Stimulated activated CD4-positive, alpha-beta T cell treated with anti-CD3 and anti-CD28 coated beads, Interleukin-1b, Interleukin-23, amount 100 ng/mL, for 1 hour (primary cell): ENCODE data around the gene RRAD.
A peak's percentile ranks its signal among the peaks of the same experiment; 100 is the strongest.
"Not testable (repeated sequence)": the region's sequence is repeated elsewhere in the genome, so short reads cannot be mapped to it uniquely, and the experiment has no call there.

Source experiments
- DNase-seq, 2 donors: peaks; one replicate each; pipeline ENCODE4 v3.0.0-alpha.2; 2020; ENCODE audit warnings: low read depth in 2 of 2

Gene RRAD

GRCh38 chr16:66950971-66951790, 25.8 kb upstream of the RRAD start:
- DNase-seq: no peak

DNA sequence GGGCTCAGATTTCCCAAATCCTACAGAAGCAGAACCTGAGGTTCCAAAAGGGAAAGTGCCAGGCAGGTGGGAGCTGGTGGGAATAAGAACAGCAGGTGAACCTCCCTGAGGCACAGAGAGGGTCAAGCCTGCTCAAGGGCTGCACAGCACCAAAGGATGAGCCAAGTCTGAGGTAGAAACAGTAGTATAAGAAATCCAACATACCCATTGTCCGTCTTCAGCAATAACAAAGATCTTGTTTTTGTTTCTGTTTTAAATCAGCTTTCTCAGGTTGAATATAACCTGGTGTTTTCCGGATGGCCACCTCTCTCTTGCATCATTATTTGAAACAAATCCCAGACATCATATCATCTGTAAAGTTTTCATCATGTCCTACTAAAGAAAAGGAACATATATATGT, 25.1 kb upstream of the RRAD start:
- no peak for DNase-seq

GRCh38 chr16:66949472-66949871, 24.1 kb upstream of the RRAD start:
- DNase-seq: no peak

GRCh38 chr16:66948837-66949225, 23.5 kb upstream of the RRAD start:
- no peak for DNase-seq

- no peak for DNase-seq
Observed at GRCh38 chr16:66948134-66948836, 22.9 kb upstream of the RRAD start.

DNA sequence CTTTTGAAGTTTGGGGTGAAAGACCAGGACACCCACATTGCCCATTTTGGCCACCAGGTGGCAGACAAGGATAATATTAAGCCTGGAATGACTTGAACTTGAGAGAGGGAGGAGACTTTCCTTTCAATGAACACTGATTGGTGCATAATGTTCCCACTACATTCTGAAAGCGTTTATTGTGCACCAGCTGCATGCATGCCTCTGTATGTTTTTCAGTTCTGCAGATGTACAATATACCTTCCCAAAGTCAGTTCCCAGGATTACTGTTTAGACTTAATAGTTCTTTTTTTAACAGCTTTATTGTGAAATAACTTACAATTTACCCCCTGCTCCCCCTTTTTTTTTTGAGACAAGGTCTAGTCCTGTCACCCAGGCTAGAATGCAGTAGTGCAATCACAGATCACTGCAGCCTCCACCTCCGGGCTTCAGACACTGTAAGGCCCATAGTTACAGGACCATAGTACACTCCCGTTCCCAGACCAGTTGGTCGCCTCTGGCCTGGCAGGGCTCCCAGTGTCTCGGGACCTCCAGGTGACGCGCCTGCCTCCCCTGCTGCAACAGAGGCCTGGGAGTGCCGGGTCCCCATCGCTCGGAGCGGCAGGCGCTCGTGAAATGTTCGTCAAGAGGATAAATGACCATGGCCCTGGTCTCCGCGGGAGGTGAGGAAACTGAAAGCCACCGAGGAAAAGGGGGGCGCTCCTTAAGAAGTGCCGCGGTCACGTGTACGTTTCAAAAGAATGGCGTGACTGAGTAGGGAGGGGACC, 22.1 kb upstream of the RRAD start:
- DNase-seq: peak; percentile 58 to 77

- DNase-seq: no peak
Observed at GRCh38 chr16:66946974-66947301, 21.6 kb upstream of the RRAD start.

DNA sequence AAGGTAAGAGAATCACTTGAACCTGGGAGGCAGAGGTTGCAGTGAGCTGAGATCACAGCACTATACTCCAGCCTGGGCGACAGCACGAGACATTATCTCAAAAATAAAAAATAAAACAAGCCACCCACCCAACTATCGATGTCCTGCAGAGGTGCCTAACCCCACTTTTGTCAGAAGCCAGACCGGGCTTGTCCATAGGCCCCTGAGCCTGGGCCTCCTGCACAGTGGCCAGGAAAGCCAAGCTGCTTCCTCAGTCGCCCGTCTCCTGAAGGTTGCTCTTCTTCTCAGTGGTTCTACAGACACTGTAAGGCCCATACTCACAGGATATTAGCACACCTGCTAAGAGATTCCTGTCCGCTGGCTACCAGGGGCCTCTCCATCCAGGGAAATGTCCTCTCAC, 21.2 kb upstream of the RRAD start:
- DNase-seq: no peak

DNA sequence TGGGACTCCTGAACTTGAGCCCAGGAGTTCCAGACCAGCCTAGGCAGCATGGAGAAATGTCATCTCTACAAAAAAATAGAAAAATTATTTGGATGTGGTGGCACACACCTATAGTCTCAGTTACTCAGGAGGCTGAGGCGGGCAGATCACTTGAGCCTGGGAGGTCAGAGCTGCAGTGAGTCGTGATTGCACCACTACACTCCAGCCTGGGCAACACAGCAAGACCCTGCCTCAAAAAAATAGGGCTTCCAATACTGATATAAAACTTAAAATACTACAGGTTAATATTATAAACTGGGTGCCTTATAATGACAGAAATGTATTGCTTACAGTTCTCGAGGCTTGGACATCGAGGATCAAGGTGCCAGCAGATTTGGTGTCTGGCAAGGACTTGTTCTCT, 20.6 kb upstream of the RRAD start:
- no peak for DNase-seq

- not testable (repeated sequence) for DNase-seq
Observed at GRCh38 chr16:66944971-66945370, 19.6 kb upstream of the RRAD start.

GRCh38 chr16:66944054-66944441, 18.7 kb upstream of the RRAD start:
- DNase-seq: no peak

DNA sequence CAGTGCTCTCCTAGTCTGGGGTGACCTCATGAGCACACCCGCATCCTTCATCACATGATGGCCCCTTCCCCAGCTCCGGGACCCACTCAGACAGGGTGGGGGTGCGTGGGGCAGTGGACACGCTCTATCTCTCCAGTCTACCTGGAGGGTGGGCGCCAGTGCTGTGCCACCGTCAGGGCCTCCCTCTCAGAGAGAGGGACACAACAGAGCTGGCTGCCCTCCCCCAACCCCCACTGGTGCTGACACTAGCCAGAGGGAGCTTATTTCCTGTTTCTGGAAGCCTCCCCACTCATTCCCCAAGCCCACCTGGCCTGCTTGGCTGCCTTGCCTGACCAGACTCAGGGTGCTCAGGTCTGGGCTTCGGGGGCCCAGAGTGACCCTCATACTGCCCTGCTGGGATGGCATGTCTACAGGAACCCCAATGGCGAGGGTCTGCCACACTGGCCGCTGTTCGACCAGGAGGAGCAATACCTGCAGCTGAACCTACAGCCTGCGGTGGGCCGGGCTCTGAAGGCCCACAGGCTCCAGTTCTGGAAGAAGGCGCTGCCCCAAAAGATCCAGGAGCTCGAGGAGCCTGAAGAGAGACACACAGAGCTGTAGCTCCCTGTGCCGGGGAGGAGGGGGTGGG, 18.2 kb upstream of the RRAD start:
- DNase-seq: no peak

- DNase-seq: no peak
Observed at GRCh38 chr16:66942981-66943380, 17.6 kb upstream of the RRAD start.

- no peak for DNase-seq
Observed at GRCh38 chr16:66940236-66940635, 14.9 kb upstream of the RRAD start.

DNA sequence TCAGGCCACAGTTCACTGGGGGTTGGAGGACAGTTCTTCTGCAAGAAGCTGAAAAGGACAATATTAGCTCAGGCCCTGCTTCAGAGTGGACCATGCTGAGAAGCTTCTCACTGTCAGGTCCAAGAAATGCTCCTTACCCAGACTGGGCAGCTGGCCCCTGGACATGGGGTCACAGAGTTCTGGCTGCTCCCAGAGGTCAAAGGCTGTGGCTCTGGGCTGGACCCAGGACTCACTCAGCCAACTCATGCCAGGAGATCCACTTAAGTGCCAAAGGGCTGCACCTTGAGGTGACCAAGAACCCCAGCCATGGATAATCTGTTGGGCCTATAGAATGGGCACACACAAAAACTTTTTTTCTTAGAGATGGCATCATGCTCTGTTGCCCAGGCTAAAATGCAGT, 14.0 kb upstream of the RRAD start:
- DNase-seq: no peak

DNA sequence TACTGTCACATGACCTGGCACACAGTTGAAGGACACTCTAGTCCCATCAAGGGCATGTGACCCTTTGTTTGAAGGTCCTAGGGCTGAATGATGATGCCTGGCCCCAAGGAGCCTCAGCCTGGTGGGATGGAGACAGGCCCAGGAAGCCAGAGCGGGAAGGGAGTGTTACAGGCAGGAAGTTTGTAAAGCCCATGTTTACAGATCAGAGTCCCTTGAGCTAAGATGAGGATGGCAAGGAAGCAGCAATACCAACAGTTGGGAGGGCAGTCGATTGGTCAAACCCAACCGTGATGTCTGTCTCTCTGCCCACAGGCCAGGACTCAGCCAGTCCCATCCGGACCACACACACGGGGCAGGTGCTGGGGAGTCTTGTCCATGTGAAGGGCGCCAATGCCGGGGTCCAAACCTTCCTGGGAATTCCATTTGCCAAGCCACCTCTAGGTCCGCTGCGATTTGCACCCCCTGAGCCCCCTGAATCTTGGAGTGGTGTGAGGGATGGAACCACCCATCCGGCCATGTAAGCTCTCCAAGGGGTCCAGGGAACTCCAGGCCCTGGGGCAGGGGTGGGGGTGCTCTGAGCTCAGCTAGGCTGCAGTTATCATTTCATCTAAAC, 12.5 kb upstream of the RRAD start:
- no peak for DNase-seq

GRCh38 chr16:66936889-66937554, 11.7 kb upstream of the RRAD start:
- no peak for DNase-seq

DNA sequence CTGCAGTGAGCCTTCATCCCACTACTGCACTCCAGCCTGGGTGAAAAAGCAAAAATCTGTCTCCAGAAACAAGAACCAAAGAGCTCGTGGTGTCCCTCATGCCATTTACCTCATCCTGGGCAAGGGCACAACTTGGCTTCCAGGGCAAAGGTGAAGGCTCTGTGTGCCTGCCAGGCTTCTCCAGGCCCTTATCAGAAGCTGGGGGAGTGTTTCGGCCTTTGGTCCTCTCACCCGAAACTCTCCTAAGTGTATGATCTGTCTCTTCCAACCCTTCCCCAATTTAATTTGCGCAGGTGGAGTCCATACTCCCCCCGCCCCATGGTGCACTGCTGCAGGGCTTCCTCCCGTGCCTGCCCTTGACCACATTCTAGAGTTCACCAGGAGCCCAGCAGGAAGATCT, 11.1 kb upstream of the RRAD start:
- no peak for DNase-seq

- DNase-seq: no peak
Observed at GRCh38 chr16:66935314-66936011, 10.1 kb upstream of the RRAD start, which contains the start of gene CES2. Gene CES2, plus strand, starts transcription at chr16:66935516. Its CDS starts 120 bp downstream, at chr16:66935636.

DNA sequence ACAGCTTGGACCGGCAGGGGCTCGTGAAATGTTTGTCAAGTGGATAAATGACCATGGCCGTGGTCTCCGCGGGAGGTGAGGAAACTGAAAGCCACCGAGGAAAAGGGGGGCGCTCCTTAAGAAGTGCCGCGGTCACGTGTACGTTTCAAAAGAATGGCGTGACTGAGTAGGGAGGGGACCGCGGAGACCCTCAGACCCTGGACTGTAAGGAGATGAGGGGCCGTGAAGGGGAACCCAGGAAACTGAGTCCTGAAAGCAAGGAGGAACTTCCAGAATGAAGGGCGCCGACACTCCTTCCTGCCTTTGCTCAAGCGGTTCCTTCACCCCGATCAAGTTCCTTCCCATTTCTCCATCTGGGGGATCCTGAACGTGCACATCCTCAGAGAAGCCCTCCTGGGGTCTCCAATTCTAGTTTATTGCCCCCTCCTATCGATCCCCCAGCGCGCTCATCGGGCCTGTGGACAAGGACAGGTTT, 9.5 kb upstream of the RRAD start:
- DNase-seq: not testable (repeated sequence)
